HCT116 (cell line): ENCODE measurements around the gene KRT81. TPM values are rescaled to one million over a fixed set of nuclear protein-coding genes. Genes with fewer than 3 reads are reported as not detected.

ENCODE experiments used
- ATAC-seq: fragments of 200-7000 bp; cut with Tn5 transposase; 2 replicates; pipeline ENCODE4 v1.9.1; 2020; ENCODE audit warnings: mild to moderate bottlenecking, moderate library complexity
- BruUV-seq: library from RNA; stranded (reverse); fragments of 400-500 nt; replicated peaks from 2 replicates; lab custom pipeline; 2021; lab: Mats Ljungman, UMichigan
- CTCF ChIA-PET: fragments of 300-600 bp; sonication (Branson Sonifier 250); formaldehyde crosslinking; loops from one replicate; lab custom pipeline; 2021; ENCODE audit warnings: antibody characterized with exemption; lab: Charles Lee
- POLR2A ChIA-PET: fragments of 300-600, 350-600 bp; sonication (Branson Sonifier 250); formaldehyde crosslinking; loops from one replicate; lab custom pipeline; 2021; ENCODE audit warnings: antibody characterized with exemption; lab: Charles Lee
- RAD21 ChIA-PET, 2 experiments: fragments of 300-600 bp; sonication (Branson Sonifier 250); formaldehyde crosslinking; loops; one replicate each; lab custom pipeline; 2023; ENCODE audit warnings: low total read pairs in 2 of 2; ENCODE audit not compliant: uncharacterized antibody in 2 of 2, unreplicated experiment in 2 of 2, low non-redundant PET in 1 of 2; lab: Charles Lee
- DNase-seq: peaks from one replicate; pipeline ENCODE4 v3.0.0-alpha.2; 2010; ENCODE audit warnings: low read depth, low spot score
- H2AFZ ChIP-seq: fragments of 200-600 bp; shearing (Covaris generic), sonication (generic); 2 replicates; pipeline ENCODE4 v1.6.1; 2017; ENCODE audit warnings: low read depth, mixed run types, mixed read lengths, antibody characterized with exemption, low read length; ENCODE audit not compliant: poor library complexity, severe bottlenecking
- H3K27ac ChIP-seq: 2 replicates; pipeline ENCODE4 v1.5.1; 2012; ENCODE audit warnings: low read depth, low read length
- H3K27me3 ChIP-seq: fragments of 200-600 bp; sonication (generic); 2 replicates; pipeline ENCODE4 v1.6.1; 2016; ENCODE audit warnings: mixed run types, low read length, mixed read lengths; ENCODE audit not compliant: insufficient read depth
- H3K36me3 ChIP-seq, 2 experiments: fragments of 200-500 bp in 1 of 2; fragments of 200-600 bp in 1 of 2; sonication (Bioruptor generic) in 1 of 2; sonication (generic) in 1 of 2; 2 replicates each; pipeline versions ENCODE4 v1.5.1 to v1.6.1; 2014 to 2016; ENCODE audit warnings: low read length in 2 of 2, inconsistent platforms in 1 of 2, mixed read lengths in 1 of 2, mixed run types in 1 of 2; ENCODE audit not compliant: insufficient read depth in 2 of 2, control insufficient read depth in 1 of 2
- H3K4me1 ChIP-seq, 2 experiments: fragments of 200-600 bp in 1 of 2; sonication (generic) in 1 of 2; 2 replicates each; pipeline versions ENCODE4 v1.5.1 to v1.6.1; 2012 to 2017; ENCODE audit warnings: low read length in 2 of 2, inconsistent platforms in 1 of 2, mild to moderate bottlenecking in 1 of 2, mixed read lengths in 1 of 2, mixed run types in 1 of 2, moderate library complexity in 1 of 2; ENCODE audit not compliant: insufficient read depth in 2 of 2, control insufficient read depth in 1 of 2
- H3K4me2 ChIP-seq: fragments of 200-600 bp; sonication (generic); 2 replicates; pipeline ENCODE4 v1.6.1; 2017; ENCODE audit warnings: mixed run types, low read length, mixed read lengths
- H3K4me3 ChIP-seq, 2 experiments: fragments of 200-600 bp in 1 of 2; sonication (generic) in 1 of 2; replicated peaks in 1 of 2; 2 replicates each; pipeline ENCODE4 v1.5.1; 2011 to 2016; ENCODE audit warnings: low read length in 2 of 2, control low read depth in 1 of 2, low read depth in 1 of 2, mild to moderate bottlenecking in 1 of 2, mixed read lengths in 1 of 2, mixed run types in 1 of 2
- H3K79me2 ChIP-seq: fragments of 200-600 bp; sonication (generic); 2 replicates; pipeline ENCODE4 v1.6.1; 2017; ENCODE audit warnings: mild to moderate bottlenecking, mixed run types, low read length, moderate library complexity, mixed read lengths; ENCODE audit not compliant: insufficient read depth
- H3K9ac ChIP-seq: fragments of 200-600 bp; sonication (generic); 2 replicates; pipeline ENCODE4 v1.6.1; 2016; ENCODE audit warnings: low read length, mixed read lengths
- H3K9me2 ChIP-seq: fragments of 200-600 bp; sonication (generic), shearing (Covaris generic); 2 replicates; pipeline ENCODE4 v1.6.1; 2017; ENCODE audit warnings: mixed run types, mild to moderate bottlenecking, moderate library complexity; ENCODE audit not compliant: insufficient read depth
- H3K9me3 ChIP-seq, 2 experiments: fragments of 200-500 bp in 1 of 2; fragments of 200-600 bp in 1 of 2; sonication (Bioruptor generic) in 1 of 2; sonication (generic) in 1 of 2; 2 replicates each; pipeline ENCODE4 v1.6.1; 2014 to 2017; ENCODE audit warnings: low read length in 2 of 2, mixed read lengths in 2 of 2, inconsistent platforms in 1 of 2, low read depth in 1 of 2, mild to moderate bottlenecking in 1 of 2, mixed run types in 1 of 2, moderate library complexity in 1 of 2; ENCODE audit not compliant: control insufficient read depth in 1 of 2, insufficient read depth in 1 of 2
- H4K20me1 ChIP-seq: fragments of 200-600 bp; sonication (generic), shearing (Covaris generic); 2 replicates; pipeline ENCODE4 v1.6.1; 2017; ENCODE audit warnings: mixed run types, mild to moderate bottlenecking, moderate library complexity; ENCODE audit not compliant: insufficient read depth
- POLR2AphosphoS5 ChIP-seq: IDR thresholded peaks from 2 replicates; pipeline ENCODE4 v1.6.1; 2011; ENCODE audit warnings: mild to moderate bottlenecking, low read depth, low read length, moderate library complexity
- TCF7L2 ChIP-seq: IDR thresholded peaks from 2 replicates; pipeline ENCODE4 v1.7.0; 2011; ENCODE audit warnings: borderline replicate concordance, inconsistent platforms; ENCODE audit not compliant: insufficient read depth, insufficient read length; ENCODE audit errors: extremely low read depth
- YY1 ChIP-seq: IDR thresholded peaks from 2 replicates; pipeline ENCODE4 v1.6.1; 2011; ENCODE audit warnings: low read length, low read depth, moderate library complexity, mild to moderate bottlenecking; ENCODE audit not compliant: insufficient replicate concordance; ENCODE audit errors: extremely low read depth
- intact Hi-C: fragments of 100-400 bp; cut with micrococcal nuclease; formaldehyde crosslinking; loops from 2 replicates; pipeline ENCODE4 v1.10.0; 2022
- total RNA-seq: library from RNA; stranded (reverse); gene quantifications from one replicate; pipeline ENCODE4 v1.2.1, GENCODE V29; 2021; ENCODE audit not compliant: unreplicated experiment
- TF ChIP-seq, protein P1 (sequence below): IDR thresholded peaks from 2 replicates; pipeline ENCODE4 v1.6.1; 2012; ENCODE audit warnings: low read depth

Gene KRT81
- total RNA-seq, 1 experiment from 2014 or later, result 0.84 TPM

DNA sequence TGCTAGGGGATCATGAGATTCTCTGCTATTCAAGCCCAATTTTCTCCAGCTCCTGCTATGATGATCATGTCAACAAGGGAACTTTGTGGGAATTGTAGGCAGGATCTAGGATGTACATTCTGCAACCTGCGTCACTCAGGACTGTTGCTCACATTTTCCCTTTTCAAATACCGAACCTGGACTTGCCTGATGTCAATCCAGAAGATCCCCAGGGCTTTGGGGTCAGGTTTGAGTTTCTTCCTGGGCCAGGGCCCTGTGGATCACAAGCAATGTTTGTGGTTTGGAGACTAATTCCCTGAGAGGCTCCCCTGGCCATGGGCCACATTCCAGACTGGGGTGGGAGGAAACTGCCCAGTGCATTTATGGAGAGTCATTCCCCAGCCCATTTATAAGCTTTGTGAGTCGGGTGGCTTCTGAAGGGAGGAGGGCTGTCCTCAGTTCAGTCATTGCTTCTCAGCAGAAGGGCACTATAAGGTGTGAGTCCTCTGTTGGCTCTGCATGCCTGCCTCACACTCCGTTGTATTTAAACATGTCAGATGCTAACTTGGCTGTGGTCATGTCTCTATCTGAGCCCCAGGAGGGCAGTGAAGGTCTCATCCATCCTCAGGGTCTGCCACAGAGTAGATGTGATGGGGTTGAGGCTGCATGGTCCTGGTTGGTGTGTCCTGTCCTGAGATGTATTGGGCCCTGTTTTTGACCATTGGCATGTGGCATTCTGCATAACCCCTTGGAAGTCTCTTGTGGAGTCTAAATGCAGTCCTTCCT lies 10.4 kb downstream of the KRT81 start:
- POLR2A ChIA-PET, result interaction anchor here (0.7 to 6.1 kb wide), 20 partner anchors 11 to 248 kb away, joined by 3 to 41 read pairs (median 6); partner anchors contain the start of gene KRT80
- TSS peak; percentile 84 for BruUV-seq

More for the DNA sequence above, 10.4 kb downstream of the KRT81 start:
- ChIA-PET RAD21 (interaction anchor here (1.0 to 1.8 kb wide), 3 partner anchors 46 to 68 kb away, joined by 3 read pairs; no protein-coding TSS in a partner anchor), CTCF (interaction anchor here (1.0 to 5.1 kb wide), 12 partner anchors 26 to 694 kb away, joined by 3 to 35 read pairs (median 9); no protein-coding TSS in a partner anchor)
- Histone ChIP-seq H3K9me2 (no peaks in the 10 kb centered on the region), H4K20me1 (no peaks in the 10 kb centered on the region), H2AFZ (no peak overlapping the region), H3K79me2 (no peaks in the 10 kb centered on the region), H3K4me1 (peaks cover 58 to 87% of the 10 kb centered on the region in 2 experiments), H3K9me3 (no peaks in the 10 kb centered on the region), H3K9ac (peak overlapping the region; percentile 69), H3K27me3 (no peaks in the 10 kb centered on the region), H3K4me2 (peak overlapping the region; percentile 88), H3K27ac (peak overlapping the region; percentile 73), H3K36me3 (no peaks in the 10 kb centered on the region), H3K4me3 (peak overlapping the region in 1 of 2 experiments; percentile 34; a peak in 2 of 4 replicates)
- peak; percentile 90 for DNase-seq
- TF ChIP-seq YY1 (peak; percentile 66), TCF7L2 (peak; percentile 51), POLR2AphosphoS5 (peak; percentile 76)
- TF ChIP-seq, protein P1, sequence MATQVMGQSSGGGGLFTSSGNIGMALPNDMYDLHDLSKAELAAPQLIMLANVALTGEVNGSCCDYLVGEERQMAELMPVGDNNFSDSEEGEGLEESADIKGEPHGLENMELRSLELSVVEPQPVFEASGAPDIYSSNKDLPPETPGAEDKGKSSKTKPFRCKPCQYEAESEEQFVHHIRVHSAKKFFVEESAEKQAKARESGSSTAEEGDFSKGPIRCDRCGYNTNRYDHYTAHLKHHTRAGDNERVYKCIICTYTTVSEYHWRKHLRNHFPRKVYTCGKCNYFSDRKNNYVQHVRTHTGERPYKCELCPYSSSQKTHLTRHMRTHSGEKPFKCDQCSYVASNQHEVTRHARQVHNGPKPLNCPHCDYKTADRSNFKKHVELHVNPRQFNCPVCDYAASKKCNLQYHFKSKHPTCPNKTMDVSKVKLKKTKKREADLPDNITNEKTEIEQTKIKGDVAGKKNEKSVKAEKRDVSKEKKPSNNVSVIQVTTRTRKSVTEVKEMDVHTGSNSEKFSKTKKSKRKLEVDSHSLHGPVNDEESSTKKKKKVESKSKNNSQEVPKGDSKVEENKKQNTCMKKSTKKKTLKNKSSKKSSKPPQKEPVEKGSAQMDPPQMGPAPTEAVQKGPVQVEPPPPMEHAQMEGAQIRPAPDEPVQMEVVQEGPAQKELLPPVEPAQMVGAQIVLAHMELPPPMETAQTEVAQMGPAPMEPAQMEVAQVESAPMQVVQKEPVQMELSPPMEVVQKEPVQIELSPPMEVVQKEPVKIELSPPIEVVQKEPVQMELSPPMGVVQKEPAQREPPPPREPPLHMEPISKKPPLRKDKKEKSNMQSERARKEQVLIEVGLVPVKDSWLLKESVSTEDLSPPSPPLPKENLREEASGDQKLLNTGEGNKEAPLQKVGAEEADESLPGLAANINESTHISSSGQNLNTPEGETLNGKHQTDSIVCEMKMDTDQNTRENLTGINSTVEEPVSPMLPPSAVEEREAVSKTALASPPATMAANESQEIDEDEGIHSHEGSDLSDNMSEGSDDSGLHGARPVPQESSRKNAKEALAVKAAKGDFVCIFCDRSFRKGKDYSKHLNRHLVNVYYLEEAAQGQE, result no peak
- intact Hi-C loops, result loop anchor here (1.0 to 5.0 kb wide), 4 partner anchors 46 to 591 kb away; no protein-coding TSS in a partner anchor
- peak; percentile 66 for ATAC-seq
